ENCODE data around the gene DHPS. TPM values are rescaled to one million over a fixed set of nuclear protein-coding genes. Genes with fewer than 3 reads are reported as not detected.
"Not testable (repeated sequence)": the region's sequence is repeated elsewhere in the genome, so short reads cannot be mapped to it uniquely, and the experiment has no call there.

DHPS gene
- total RNA-seq, 2 experiments from 2014 or later, result 113 TPM

GRCh38 chr19:12715102-12715501 is 33.4 kb upstream of the DHPS start:
- TF ChIP-seq, protein P1, sequence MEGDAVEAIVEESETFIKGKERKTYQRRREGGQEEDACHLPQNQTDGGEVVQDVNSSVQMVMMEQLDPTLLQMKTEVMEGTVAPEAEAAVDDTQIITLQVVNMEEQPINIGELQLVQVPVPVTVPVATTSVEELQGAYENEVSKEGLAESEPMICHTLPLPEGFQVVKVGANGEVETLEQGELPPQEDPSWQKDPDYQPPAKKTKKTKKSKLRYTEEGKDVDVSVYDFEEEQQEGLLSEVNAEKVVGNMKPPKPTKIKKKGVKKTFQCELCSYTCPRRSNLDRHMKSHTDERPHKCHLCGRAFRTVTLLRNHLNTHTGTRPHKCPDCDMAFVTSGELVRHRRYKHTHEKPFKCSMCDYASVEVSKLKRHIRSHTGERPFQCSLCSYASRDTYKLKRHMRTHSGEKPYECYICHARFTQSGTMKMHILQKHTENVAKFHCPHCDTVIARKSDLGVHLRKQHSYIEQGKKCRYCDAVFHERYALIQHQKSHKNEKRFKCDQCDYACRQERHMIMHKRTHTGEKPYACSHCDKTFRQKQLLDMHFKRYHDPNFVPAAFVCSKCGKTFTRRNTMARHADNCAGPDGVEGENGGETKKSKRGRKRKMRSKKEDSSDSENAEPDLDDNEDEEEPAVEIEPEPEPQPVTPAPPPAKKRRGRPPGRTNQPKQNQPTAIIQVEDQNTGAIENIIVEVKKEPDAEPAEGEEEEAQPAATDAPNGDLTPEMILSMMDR (IDR thresholded peaks at IDR 0.05), result no peak
- Mint-ChIP-seq H3K9me3 (no peaks in the 10 kb centered on the region), H3K36me3 (ENCODE audit: low read depth) (peaks cover 50% of the 10 kb centered on the region), H3K4me3 (no peak overlapping the region), H3K27me3 (no peaks in the 10 kb centered on the region), H3K4me1 (ENCODE audit: low read depth) (peaks cover 15% of the 10 kb centered on the region), H3K27ac (no peak overlapping the region)
- POLR2A ChIA-PET, result interaction anchor here (1.0 to 3.7 kb wide), 4 partner anchors 11 to 19 kb away, joined by 3 to 15 read pairs (median 6); partner anchors contain the start of gene FBXW9
- no peak for DNase-seq
- CTCF ChIA-PET, result no interaction called here
- no peak for ATAC-seq
- intact Hi-C loops (cut with micrococcal nuclease), result no loop called here

DNA sequence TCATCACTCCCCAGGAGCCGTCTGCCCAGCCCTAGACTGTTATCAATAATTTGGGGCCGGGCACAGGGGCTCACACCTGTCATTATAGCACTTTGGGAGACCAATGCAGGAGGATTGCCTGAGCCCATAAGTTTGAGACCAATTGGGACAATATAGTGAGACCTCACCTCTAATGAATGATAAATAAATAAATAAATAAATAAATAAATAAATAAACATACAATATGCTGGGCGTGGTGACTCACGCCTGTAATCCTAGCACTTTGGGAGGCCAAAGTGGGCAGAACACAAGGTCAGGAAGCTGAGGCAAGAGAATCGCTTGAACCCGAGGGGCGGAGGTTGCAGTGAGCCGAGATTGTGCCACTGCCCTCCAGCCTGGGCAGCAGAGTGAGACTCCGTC is 31.6 kb upstream of the DHPS start:
- H3K36me3 Mint-ChIP-seq (ENCODE audit: low read depth), result peaks cover 43% of the 10 kb centered on the region
- ATAC-seq, result not testable (repeated sequence)
- POLR2A ChIA-PET, result interaction anchor here (1.5 to 3.7 kb wide), 3 partner anchors 10 to 17 kb away, joined by 4 to 15 read pairs (median 10); partner anchors contain the start of genes FBXW9 and TNPO2

GRCh38 chr19:12712077-12712476 is 30.4 kb upstream of the DHPS start:
- CTCF ChIA-PET; ATAC-seq; H3K27ac Mint-ChIP-seq; intact Hi-C loops (cut with micrococcal nuclease); H3K4me1 Mint-ChIP-seq (ENCODE audit: low read depth); H3K27me3 Mint-ChIP-seq; H3K4me3 Mint-ChIP-seq; H3K9me3 Mint-ChIP-seq; DNase-seq: not testable (repeated sequence)
- TF ChIP-seq, protein P1 (IDR thresholded peaks at IDR 0.05), result peak; percentile 29
- peaks cover 45% of the 10 kb centered on the region for H3K36me3 Mint-ChIP-seq (ENCODE audit: low read depth)
- POLR2A ChIA-PET, result interaction anchor here (1.1 kb wide), 1 partner anchor 9 kb away, joined by 4 read pairs; no protein-coding TSS in a partner anchor

More for the DNA sequence above, 31.6 kb upstream of the DHPS start:
- H3K4me3 Mint-ChIP-seq; intact Hi-C loops (cut with micrococcal nuclease); H3K4me1 Mint-ChIP-seq (ENCODE audit: low read depth); H3K9me3 Mint-ChIP-seq; DNase-seq; H3K27ac Mint-ChIP-seq; H3K27me3 Mint-ChIP-seq: not testable (repeated sequence)
- CTCF ChIA-PET, result interaction anchor here (1.3 to 2.0 kb wide), 4 partner anchors 10 to 83 kb away, joined by 3 to 6 read pairs (median 5); partner anchors contain the start of gene TNPO2

GRCh38 chr19:12711187-12711586 is 29.5 kb upstream of the DHPS start:
- Mint-ChIP-seq H3K4me3 (no peak overlapping the region), H3K36me3 (ENCODE audit: low read depth) (peaks cover 47% of the 10 kb centered on the region), H3K27me3 (no peaks in the 10 kb centered on the region), H3K4me1 (ENCODE audit: low read depth) (no peaks in the 10 kb centered on the region), H3K27ac (no peak overlapping the region), H3K9me3 (no peaks in the 10 kb centered on the region)
- DNase-seq (no peak), ATAC-seq (no peak)
- intact Hi-C loops (cut with micrococcal nuclease), result no loop called here
- CTCF ChIA-PET, result interaction anchor here (1.3 kb wide), 1 partner anchor 85 kb away, joined by 4 read pairs; no protein-coding TSS in a partner anchor
- TF ChIP-seq, protein P1 (IDR thresholded peaks at IDR 0.05), result no peak
- POLR2A ChIA-PET, result interaction anchor here (0.6 to 3.5 kb wide), 3 partner anchors 11 to 23 kb away, joined by 3 to 23 read pairs (median 3); partner anchors contain the start of genes TNPO2 and TRIR

GRCh38 chr19:12708641-12709040 is 27.0 kb upstream of the DHPS start:
- Mint-ChIP-seq H3K27me3 (no peaks in the 10 kb centered on the region), H3K9me3 (no peaks in the 10 kb centered on the region), H3K36me3 (ENCODE audit: low read depth) (peaks cover 51% of the 10 kb centered on the region), H3K4me1 (ENCODE audit: low read depth) (no peaks in the 10 kb centered on the region), H3K27ac (no peak overlapping the region), H3K4me3 (no peak overlapping the region)
- no peak for DNase-seq
- CTCF ChIA-PET, result interaction anchor here (1.0 to 1.3 kb wide), 2 partner anchors 49 to 52 kb away, joined by 3 to 4 read pairs; no protein-coding TSS in a partner anchor
- TF ChIP-seq, protein P1 (IDR thresholded peaks at IDR 0.05), result no peak
- intact Hi-C loops (cut with micrococcal nuclease), result no loop called here
- ATAC-seq, result no peak
- POLR2A ChIA-PET, result interaction anchor here (1.7 to 3.5 kb wide), 2 partner anchors 12 to 14 kb away, joined by 6 to 23 read pairs; partner anchors contain the start of genes FBXW9 and TNPO2
